ENCODE measurements around the gene DNAJB6. TPM values are rescaled to one million over a fixed set of nuclear protein-coding genes. Genes with fewer than 3 reads are reported as not detected.

DNAJB6 gene
- total and polyA plus RNA-seq, 2 experiments from 2014 or later: 139 to 187 TPM

DNA sequence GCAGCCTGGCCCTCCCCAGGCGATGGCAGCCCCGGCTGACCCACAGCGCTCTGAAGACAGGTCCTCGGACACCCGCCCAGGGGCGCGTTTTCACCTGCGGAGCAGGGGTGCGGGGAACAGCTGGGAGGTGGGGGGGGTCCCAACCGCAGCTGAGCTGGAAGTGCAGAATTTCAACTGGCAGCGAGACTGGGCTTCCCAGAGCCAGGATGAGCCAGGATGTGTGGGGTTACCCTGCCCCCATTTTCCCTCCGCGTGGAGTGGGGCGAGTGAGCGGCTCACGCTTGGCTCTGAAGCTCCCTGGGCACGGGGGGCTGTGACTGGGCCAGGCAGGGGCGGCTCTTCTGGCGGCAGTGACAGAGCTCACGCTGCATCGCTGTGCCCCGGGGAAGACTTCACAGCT lies 70.2 kb downstream of the DNAJB6 start:
- H4K20me1 ChIP-seq (ENCODE audit: insufficient read depth): no peaks in the 10 kb centered on the region
- H3K36me3 ChIP-seq (ENCODE audit: low read depth): no peaks in the 10 kb centered on the region; the same call in 1 of the 2 replicates
- no peak overlapping the region for H3K4me3 ChIP-seq
- H3K27ac ChIP-seq: no peak overlapping the region
- no peaks in the 10 kb centered on the region for H3K27me3 ChIP-seq (replicated peaks; ENCODE audit: insufficient read depth)
- peaks cover 24% of the 10 kb centered on the region for H3K4me1 ChIP-seq (ENCODE audit: insufficient read depth)
- no peaks in the 10 kb centered on the region for H3K9me2 ChIP-seq (ENCODE audit: insufficient read depth)
- no peak overlapping the region for H3K9ac ChIP-seq
- no peak overlapping the region for H2AFZ ChIP-seq
- DNase-seq: no peak
- H3K9me3 ChIP-seq (ENCODE audit: low read depth): no peaks in the 10 kb centered on the region
- H3K4me2 ChIP-seq (ENCODE audit: unreplicated experiment): no peak overlapping the region
- WGBS, 2 experiments (ENCODE audit: low coverage in 1 of 2, low lambda C conversion rate in 2 of 2, missing lambda C conversion rate in 2 of 2): 94 to 96% methylated on average over 19 to 22 of the region's 22 CpGs
- in situ Hi-C loops (cut with MboI): no loop called here
- H3F3A ChIP-seq (ENCODE audit: insufficient read depth): peaks cover 20% of the 10 kb centered on the region
- no peak for TF ChIP-seq EZH2 (IDR thresholded peaks at IDR 0.05; ENCODE audit: insufficient read depth, poor library complexity, severe bottlenecking)
- TF ChIP-seq EZH2phosphoT487 (IDR thresholded peaks at IDR 0.05; ENCODE audit: insufficient read depth, low read depth): no peak
- peaks cover 62% of the 10 kb centered on the region for H3K79me2 ChIP-seq (ENCODE audit: insufficient read depth)

- Histone ChIP-seq H3F3A (ENCODE audit: insufficient read depth) (peaks cover 26% of the 10 kb centered on the region), H3K27me3 (replicated peaks; ENCODE audit: insufficient read depth) (no peaks in the 10 kb centered on the region), H3K4me2 (ENCODE audit: unreplicated experiment) (no peak overlapping the region), H3K9ac (no peak overlapping the region), H3K4me3 (no peak overlapping the region), H3K4me1 (ENCODE audit: insufficient read depth) (peaks cover 30% of the 10 kb centered on the region), H3K36me3 (ENCODE audit: low read depth) (no peaks in the 10 kb centered on the region; the same call in 1 of the 2 replicates), H2AFZ (no peak overlapping the region), H3K79me2 (ENCODE audit: insufficient read depth) (peaks cover 55% of the 10 kb centered on the region), H3K9me3 (ENCODE audit: low read depth) (no peaks in the 10 kb centered on the region), H3K9me2 (ENCODE audit: insufficient read depth) (no peaks in the 10 kb centered on the region), H3K27ac (no peak overlapping the region), H4K20me1 (ENCODE audit: insufficient read depth) (no peaks in the 10 kb centered on the region)
- WGBS, 2 experiments (ENCODE audit: low coverage in 1 of 2, low lambda C conversion rate in 2 of 2, missing lambda C conversion rate in 2 of 2): 89 to 92% methylated on average over 30 of the region's 30 CpGs
- in situ Hi-C loops (cut with MboI): no loop called here
- no peak for DNase-seq
- TF ChIP-seq EZH2phosphoT487 (IDR thresholded peaks at IDR 0.05; ENCODE audit: insufficient read depth, low read depth) (no peak), EZH2 (IDR thresholded peaks at IDR 0.05; ENCODE audit: insufficient read depth, poor library complexity, severe bottlenecking) (no peak)
These were observed 70.9 kb downstream of the DNAJB6 start for GRCh38 chr7:157407512-157408257.

DNA sequence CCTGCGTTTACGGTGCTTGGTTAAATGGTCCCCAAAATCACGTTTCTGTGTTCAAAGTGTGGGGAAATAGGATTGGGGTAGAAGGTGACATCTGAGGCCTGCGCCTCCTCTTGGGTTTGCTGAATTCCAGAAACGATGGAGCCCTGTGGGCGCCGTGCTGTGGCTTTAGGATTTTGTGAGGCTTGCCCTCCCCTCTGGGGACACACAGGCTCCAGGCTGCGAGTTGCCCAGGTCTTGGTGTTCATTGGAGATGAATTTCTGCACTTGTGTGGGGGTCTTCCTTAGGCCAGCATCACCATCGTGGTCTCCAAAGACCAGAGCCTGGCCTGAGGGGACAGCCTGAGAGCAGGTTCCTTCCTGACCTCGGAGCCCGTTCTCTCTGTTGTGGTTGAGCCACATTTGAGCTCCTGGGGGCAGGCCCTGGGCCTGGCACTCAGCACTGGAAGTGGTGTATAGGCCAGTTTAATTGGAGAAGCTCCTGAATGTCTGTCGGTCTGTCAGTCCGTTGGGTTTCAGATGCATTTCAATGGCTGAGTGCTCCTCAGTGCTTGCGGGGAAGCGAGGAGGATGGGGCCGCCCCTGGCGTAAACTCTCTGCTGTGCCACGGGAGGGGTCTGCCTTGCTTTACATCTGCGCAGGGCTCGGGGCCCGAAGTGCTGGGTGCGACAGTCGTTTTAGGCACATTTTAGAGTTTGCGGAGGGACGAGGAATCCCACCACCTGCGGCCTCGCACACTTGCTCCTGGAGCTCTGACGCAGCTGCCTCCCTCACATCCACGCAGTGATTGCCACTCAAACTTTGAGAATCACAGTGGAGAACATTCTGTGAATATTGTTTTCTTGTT lies 71.7 kb downstream of the DNAJB6 start:
- Histone ChIP-seq H3K9me2 (ENCODE audit: insufficient read depth) (no peaks in the 10 kb centered on the region), H3K36me3 (ENCODE audit: low read depth) (no peaks in the 10 kb centered on the region; the same call in 1 of the 2 replicates), H2AFZ (no peak overlapping the region), H3F3A (ENCODE audit: insufficient read depth) (peaks cover 33% of the 10 kb centered on the region), H3K4me3 (no peak overlapping the region), H3K4me1 (ENCODE audit: insufficient read depth) (peaks cover 31% of the 10 kb centered on the region), H3K4me2 (ENCODE audit: unreplicated experiment) (no peak overlapping the region), H3K9ac (no peak overlapping the region), H3K9me3 (ENCODE audit: low read depth) (no peaks in the 10 kb centered on the region), H3K27ac (no peak overlapping the region), H4K20me1 (ENCODE audit: insufficient read depth) (no peaks in the 10 kb centered on the region), H3K27me3 (replicated peaks; ENCODE audit: insufficient read depth) (no peaks in the 10 kb centered on the region), H3K79me2 (ENCODE audit: insufficient read depth) (peaks cover 47% of the 10 kb centered on the region)
- WGBS, 2 experiments (ENCODE audit: low coverage in 1 of 2, low lambda C conversion rate in 2 of 2, missing lambda C conversion rate in 2 of 2): 89 to 91% methylated on average over 29 of the region's 29 CpGs
- in situ Hi-C loops (cut with MboI): no loop called here
- TF ChIP-seq EZH2phosphoT487 (IDR thresholded peaks at IDR 0.05; ENCODE audit: insufficient read depth, low read depth): no peak
- TF ChIP-seq EZH2 (IDR thresholded peaks at IDR 0.05; ENCODE audit: insufficient read depth, poor library complexity, severe bottlenecking): no peak
- no peak for DNase-seq

DNA sequence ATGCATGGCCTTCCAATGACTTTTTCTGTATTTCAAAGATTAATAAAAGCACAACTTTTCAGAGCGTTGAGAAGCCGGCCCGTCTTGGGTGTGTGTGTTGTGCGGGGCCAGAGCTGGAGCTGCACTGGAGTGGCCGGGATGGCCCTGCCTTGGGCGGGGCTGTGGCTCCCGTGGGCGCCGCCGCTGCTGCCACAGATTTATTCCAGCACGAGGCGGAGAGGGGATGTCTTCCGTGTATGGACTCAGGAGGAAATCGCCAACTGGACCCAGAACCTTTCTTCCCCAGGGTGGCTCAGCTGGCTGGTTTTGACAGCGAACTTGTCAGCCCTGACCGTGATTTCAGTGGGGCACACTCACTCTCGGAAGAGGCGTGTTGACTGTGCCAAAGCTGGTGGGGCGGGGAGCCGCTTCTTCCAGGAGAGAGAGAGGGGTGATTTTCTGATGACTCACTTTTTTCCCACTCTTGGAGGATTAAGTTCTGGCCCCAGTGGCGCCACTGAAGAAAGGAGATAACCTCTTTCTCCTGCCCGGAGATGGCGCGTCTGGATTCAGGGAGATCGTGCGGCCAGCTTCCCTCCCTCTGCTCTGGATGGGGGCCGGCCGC lies 72.4 kb downstream of the DNAJB6 start:
- Histone ChIP-seq H3K4me1 (ENCODE audit: insufficient read depth) (peaks cover 31% of the 10 kb centered on the region), H3K9me3 (ENCODE audit: low read depth) (no peaks in the 10 kb centered on the region), H3K4me3 (no peak overlapping the region), H3K36me3 (ENCODE audit: low read depth) (no peaks in the 10 kb centered on the region), H3K27ac (no peak overlapping the region), H3F3A (ENCODE audit: insufficient read depth) (peaks cover 34% of the 10 kb centered on the region), H2AFZ (no peak overlapping the region), H3K9ac (no peak overlapping the region), H3K9me2 (ENCODE audit: insufficient read depth) (no peaks in the 10 kb centered on the region), H3K79me2 (ENCODE audit: insufficient read depth) (peaks cover 39% of the 10 kb centered on the region), H4K20me1 (ENCODE audit: insufficient read depth) (no peaks in the 10 kb centered on the region), H3K4me2 (ENCODE audit: unreplicated experiment) (no peak overlapping the region), H3K27me3 (replicated peaks; ENCODE audit: insufficient read depth) (no peaks in the 10 kb centered on the region)
- TF ChIP-seq EZH2phosphoT487 (IDR thresholded peaks at IDR 0.05; ENCODE audit: insufficient read depth, low read depth) (no peak), EZH2 (IDR thresholded peaks at IDR 0.05; ENCODE audit: insufficient read depth, poor library complexity, severe bottlenecking) (no peak)
- no peak for DNase-seq
- in situ Hi-C loops (cut with MboI): no loop called here
- 91 to 92% methylated on average over 22 to 28 of the region's 28 CpGs for WGBS, 2 experiments (ENCODE audit: low coverage in 1 of 2, low lambda C conversion rate in 2 of 2, missing lambda C conversion rate in 2 of 2)
